AG20443 (cell line): ENCODE results near the gene ZNF469.
"Not testable (repeated sequence)": the region's sequence is repeated elsewhere in the genome, so short reads cannot be mapped to it uniquely, and the experiment has no call there.

ENCODE experiments used
- DNase-seq: peaks from one replicate; pipeline ENCODE4 v3.0.0; 2012; ENCODE audit warnings: low spot score, mixed read lengths

The ZNF469 gene

GRCh38 chr16:88393571-88393970 is 10.8 kb downstream of the ZNF469 start:
- DNase-seq: no peak

- DNase-seq: no peak
Observed at GRCh38 chr16:88394426-88394825, 11.7 kb downstream of the ZNF469 start.

DNA sequence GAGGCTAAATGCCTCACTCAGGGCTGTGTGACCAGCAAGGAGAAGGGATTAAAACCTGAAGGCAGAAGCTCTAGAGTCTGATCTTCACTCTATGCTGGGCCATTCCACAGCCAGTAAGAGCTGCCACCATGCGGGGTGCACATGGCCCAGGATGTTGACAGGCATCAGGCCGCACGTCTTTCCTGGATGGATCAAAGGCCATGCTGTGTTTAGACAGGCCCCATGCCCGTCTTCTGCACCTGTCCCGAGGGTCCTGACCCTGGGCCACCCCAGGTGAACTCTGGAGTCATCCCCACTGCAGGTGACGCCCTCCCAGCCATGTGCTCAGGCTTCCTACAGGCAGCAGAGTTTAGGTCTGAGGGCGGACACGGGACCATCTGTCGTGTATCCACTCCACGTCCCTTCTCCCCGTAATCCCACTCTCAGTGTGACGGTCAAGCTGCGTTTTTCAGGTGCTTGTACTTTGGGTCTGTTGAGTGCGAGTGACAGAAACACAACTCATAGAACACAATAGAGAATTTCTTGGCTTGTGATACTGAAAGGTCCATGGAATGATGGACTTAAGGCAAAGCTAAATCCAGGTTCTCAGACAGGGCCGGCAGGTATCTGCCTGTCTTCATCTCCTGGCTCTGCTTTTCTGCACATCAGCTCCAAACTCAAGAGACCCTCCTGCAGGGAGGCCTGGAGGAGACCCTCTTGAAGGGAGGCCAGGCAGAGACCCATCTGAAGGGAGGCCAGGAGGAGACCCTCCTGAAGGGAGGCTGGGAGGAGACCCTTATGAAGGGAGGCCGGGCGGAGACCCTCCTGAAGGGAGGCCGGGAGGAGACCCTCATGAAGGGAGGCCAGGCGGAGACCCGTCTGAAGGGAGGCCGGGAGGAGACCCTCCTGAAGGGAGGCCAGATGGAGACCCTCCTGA is 13.2 kb downstream of the ZNF469 start:
- DNase-seq: no peak

GRCh38 chr16:88398170-88398873 is 15.6 kb downstream of the ZNF469 start:
- DNase-seq: no peak

GRCh38 chr16:88398874-88399178 is 16.1 kb downstream of the ZNF469 start:
- no peak for DNase-seq

- DNase-seq: no peak
Observed at GRCh38 chr16:88400186-88400585, 17.4 kb downstream of the ZNF469 start.

GRCh38 chr16:88401604-88402246 is 19.0 kb downstream of the ZNF469 start:
- DNase-seq: no peak

DNA sequence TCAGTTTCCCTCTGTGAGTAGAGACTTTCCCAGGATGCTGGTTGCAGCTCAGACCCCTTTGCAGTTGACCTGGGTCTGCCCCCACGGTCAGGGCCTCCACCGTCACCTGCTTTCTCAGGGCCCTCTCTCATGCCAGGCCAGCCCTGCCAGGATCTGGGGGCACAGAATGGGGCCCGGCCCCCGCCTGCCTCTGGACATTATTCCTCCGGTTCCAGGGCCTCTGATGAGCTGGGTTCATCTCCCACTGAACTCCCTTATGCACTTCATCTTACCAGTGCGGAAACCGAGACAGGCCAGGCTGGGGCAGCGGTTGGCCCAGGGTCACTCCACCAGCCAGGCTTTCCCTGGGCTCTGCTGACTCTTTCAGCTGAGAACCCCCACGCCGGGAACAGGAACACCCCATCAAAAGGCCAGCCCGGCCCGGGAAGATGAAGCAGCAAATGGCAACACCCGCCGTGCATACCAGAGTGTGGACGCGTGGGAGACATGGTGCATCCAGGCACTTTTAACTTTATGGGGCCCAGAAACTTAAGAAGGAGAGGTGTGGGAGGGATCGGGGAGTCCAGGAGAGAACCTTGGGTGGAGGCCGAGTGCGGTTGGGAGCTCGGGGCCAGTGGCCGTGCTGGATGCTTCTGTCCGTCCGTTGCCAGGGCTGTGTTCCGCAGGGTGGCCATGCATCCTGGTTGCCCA is 19.9 kb downstream of the ZNF469 start:
- no peak for DNase-seq

GRCh38 chr16:88403794-88404581 is 21.2 kb downstream of the ZNF469 start:
- no peak for DNase-seq

- no peak for DNase-seq
Observed at GRCh38 chr16:88404769-88405168, 22.0 kb downstream of the ZNF469 start.

GRCh38 chr16:88405216-88406060 is 22.7 kb downstream of the ZNF469 start:
- DNase-seq: peak; percentile 88

DNA sequence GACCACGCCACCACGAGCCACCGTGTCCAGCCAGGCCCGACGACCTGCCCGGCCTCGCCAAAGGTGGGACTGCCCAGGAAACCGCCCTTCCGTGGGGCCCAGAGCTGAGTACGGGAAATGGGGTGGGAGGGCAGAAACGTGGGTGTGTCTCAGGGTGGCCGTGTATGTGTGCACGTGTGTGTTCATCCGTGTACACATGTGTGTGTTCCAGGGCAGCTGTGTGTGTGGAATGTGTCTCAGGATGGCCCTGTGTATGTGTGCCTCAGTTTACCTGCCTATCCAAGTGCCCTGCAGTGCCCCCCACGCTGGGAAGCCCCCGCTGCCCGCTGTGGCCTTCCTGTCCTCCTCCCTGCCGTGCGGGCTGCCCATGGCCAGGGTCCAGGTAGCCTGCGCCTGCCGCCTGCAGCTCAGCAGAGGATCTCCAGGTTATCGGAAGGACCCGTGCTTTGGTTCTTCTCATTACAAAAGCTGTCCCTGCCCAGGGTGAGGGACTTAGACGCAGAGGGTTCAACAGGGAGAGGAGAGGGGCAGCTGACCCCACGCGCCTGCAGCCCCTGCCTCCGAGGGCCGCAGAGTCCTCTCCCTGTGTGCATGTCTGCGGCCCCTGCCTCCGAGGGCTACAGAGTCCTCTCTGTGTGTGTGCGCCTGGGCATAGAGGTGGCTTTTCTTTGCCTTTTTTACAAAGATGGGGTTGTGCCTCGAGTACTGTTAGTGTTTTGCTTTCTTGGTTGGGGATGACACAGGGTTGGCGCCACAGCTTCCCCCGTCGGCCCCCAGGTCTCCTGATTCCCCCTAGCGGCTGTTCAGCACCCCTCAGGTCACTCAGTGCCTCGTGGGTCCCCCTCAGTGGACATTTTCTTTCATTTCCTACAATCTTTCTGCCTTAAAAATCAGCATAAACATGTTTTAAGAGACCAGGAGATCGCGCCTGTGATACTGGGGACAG is 23.6 kb downstream of the ZNF469 start:
- no peak for DNase-seq

GRCh38 chr16:88407042-88407420 is 24.3 kb downstream of the ZNF469 start:
- no peak for DNase-seq

GRCh38 chr16:88407807-88408206 is 25.0 kb downstream of the ZNF469 start:
- no peak for DNase-seq

- no peak for DNase-seq
Observed at GRCh38 chr16:88408561-88409142, 25.9 kb downstream of the ZNF469 start.

GRCh38 chr16:88409296-88410065 is 26.7 kb downstream of the ZNF469 start:
- DNase-seq: no peak

- DNase-seq: not testable (repeated sequence)
Observed at GRCh38 chr16:88410297-88410968, 27.7 kb downstream of the ZNF469 start.
